GM10248 (cell line): Measurements from ENCODE around the gene PCDH9.

ENCODE experiments used
- CTCF ChIA-PET: fragments of 300-600 bp; sonication (Branson Sonifier 250); formaldehyde crosslinking; extraction: SDS; loops from one replicate; lab custom pipeline; 2021; ENCODE audit warnings: antibody characterized with exemption; lab: Yijun Ruan, JAX
- POLR2A ChIA-PET: fragments of 350-650 bp; sonication (Branson Sonifier 250); formaldehyde crosslinking; extraction: SDS; loops from one replicate; lab custom pipeline; 2020; ENCODE audit warnings: antibody characterized with exemption; lab: Yijun Ruan, JAX
- DNase-seq: peaks from one replicate; pipeline ENCODE4 v3.0.0; 2012; ENCODE audit errors: extremely low spot score
- TF ChIP-seq, protein P1 (sequence below): IDR thresholded peaks from 2 replicates; pipeline ENCODE4 v1.5.1; 2012; ENCODE audit warnings: mild to moderate bottlenecking, low read depth; ENCODE audit errors: extremely low read depth, missing control alignments, control extremely low read depth

PCDH9 gene

DNA sequence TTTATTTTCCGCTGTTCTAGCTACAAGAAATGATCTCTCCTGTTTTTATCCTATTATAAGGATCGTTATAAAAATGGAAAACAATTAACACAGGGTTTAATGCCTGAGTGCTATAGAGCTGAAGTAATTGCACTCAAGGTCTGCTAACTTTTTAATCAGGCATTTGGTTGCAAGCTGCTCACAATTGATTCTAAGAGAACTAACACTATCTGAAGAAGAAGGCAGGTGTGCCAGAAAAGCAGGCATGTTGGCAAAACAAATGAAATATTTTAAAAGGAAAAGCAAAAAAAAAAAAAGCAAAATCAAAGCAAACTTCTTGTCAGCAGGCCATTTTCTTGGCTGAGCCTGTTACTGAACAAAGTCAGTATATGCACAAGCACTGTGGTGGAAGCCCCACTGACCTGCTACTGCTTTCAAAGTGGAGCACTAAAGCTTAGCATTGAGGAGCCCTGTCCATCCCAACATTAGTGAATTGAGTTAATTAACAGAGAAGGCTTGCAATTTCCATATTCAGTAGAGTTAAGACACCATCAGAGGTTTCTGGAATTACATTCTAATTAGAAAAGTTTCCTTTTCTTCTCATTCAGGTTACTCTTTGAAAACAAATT, 574.2 kb downstream of the PCDH9 start:
- TF ChIP-seq, protein P1, sequence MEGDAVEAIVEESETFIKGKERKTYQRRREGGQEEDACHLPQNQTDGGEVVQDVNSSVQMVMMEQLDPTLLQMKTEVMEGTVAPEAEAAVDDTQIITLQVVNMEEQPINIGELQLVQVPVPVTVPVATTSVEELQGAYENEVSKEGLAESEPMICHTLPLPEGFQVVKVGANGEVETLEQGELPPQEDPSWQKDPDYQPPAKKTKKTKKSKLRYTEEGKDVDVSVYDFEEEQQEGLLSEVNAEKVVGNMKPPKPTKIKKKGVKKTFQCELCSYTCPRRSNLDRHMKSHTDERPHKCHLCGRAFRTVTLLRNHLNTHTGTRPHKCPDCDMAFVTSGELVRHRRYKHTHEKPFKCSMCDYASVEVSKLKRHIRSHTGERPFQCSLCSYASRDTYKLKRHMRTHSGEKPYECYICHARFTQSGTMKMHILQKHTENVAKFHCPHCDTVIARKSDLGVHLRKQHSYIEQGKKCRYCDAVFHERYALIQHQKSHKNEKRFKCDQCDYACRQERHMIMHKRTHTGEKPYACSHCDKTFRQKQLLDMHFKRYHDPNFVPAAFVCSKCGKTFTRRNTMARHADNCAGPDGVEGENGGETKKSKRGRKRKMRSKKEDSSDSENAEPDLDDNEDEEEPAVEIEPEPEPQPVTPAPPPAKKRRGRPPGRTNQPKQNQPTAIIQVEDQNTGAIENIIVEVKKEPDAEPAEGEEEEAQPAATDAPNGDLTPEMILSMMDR, result no peak
- ChIA-PET CTCF (interaction anchor here (1.3 kb wide), 1 partner anchor 10 kb away, joined by 5 read pairs; no protein-coding TSS in a partner anchor), POLR2A (no interaction called here)
- no peak for DNase-seq

DNA sequence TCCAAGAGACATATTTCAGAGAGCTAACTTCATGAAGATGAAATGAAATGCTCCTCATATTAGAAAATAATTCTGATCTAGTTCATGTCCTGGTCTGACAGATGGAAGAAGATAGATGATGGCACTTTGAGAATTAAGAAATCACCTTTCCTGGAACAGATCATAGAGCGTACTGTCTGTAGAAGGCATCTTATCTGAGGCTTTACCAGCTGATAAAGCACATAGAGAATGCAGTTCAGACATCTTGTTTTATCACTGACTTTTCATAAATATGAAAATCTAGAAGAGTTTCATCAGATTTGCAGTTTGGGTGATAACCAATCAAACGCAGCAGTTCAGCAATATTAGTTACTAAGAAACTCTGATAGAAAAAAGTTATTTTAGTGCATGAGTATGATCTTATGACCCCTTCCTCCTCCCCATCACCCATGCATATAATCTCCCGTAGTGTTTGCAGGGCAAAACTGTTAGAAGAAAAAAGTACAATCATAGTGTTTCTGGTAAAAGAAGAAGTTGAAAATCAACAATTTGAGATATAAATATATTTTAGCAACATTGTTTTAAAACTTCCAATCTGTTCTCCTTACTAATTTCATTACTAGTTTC, 585.2 kb downstream of the PCDH9 start:
- TF ChIP-seq, protein P1, result no peak
- CTCF ChIA-PET, result interaction anchor here (0.7 kb wide), 1 partner anchor 10 kb away, joined by 3 read pairs; no protein-coding TSS in a partner anchor
- no peak for DNase-seq
- POLR2A ChIA-PET, result no interaction called here

DNA sequence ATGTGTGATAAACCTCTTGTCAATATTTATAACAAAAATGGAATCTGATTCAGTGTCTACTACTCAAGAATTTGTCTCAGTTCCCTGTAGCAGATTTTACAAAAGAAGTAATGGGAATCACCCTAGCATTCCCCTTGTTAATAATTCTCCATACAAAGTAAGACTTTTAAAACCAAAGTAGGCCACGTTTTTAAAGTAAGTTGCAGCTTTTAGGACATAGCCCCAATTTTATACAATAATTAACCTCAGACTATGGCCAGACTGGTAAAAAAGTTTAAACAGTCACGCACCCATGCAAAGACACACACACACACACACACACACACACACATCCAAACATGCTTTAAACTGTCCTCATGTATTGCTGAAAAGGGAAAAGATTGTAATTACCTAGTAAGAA, 589.9 kb downstream of the PCDH9 start:
- no peak for DNase-seq
- POLR2A ChIA-PET, result no interaction called here
- TF ChIP-seq, protein P1, result no peak
- CTCF ChIA-PET, result no interaction called here

DNA sequence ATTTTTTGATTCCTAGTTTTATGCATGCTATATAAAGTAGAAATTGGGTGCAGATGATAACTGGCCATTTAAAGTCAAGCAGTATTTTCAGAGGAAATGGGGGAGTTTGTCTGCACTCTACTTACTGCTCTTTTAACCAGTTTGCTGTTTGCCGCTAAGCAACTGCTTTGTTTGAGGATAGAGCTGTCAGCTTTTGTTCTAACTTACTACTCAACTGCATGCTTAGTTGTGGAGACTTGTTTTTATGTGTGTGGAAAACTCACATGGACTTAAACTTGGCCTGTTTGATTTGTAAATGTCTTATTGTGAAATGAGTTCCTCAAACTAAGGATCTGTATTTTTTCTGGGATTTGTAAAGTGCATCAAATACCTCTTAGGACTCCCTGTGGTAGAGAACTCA, 591.1 kb downstream of the PCDH9 start:
- DNase-seq, result no peak
- TF ChIP-seq, protein P1, result no peak
- ChIA-PET CTCF (no interaction called here), POLR2A (no interaction called here)

DNA sequence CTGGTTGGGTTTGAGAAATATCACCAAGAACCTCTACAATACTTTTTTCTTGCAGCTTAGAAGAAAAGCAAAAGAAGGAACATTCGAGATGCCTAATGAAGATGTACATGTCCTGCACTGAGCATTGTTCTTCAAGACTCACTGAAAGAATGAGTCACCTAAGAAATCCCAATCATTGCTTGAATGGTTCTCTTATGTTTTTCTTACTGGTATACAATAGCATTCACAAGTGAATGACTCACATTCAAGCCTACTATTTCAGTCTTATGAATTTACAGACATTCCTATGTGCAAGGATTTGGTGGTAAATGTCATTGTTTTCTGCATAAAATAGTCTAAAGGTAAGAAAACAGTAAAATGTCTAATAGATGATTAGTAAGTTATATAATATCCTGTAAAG, 594.6 kb downstream of the PCDH9 start:
- POLR2A ChIA-PET, result no interaction called here
- TF ChIP-seq, protein P1, result no peak
- CTCF ChIA-PET, result interaction anchor here (1.6 kb wide), 1 partner anchor 24 kb away, joined by 4 read pairs; no protein-coding TSS in a partner anchor
- no peak for DNase-seq

DNA sequence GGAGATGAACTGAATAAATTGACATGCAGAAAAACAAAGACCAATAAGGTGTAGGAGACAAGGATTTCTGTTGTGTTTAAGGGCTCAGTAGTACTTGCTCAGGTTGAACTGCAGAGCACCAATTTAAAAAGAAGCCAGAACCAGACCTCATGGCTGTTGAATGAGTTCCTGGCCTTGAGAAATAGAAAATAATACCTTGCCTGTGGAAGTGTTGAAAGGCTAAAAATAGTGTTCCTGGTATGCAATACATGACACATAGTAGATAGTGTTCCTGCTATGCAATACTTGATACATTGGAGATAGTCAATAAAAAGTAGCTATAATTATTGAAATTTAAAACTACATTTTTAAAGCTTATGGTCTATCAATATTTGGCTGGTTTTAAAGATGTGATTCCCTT, 595.8 kb downstream of the PCDH9 start:
- POLR2A ChIA-PET, result no interaction called here
- CTCF ChIA-PET, result interaction anchor here (0.7 to 1.6 kb wide), 3 partner anchors 10 to 26 kb away, joined by 3 to 4 read pairs (median 3); no protein-coding TSS in a partner anchor
- TF ChIP-seq, protein P1, result no peak
- no peak for DNase-seq
